NCI-H2081 (cell line): ENCODE results near the gene SLC25A2.
"Not testable (repeated sequence)": the region's sequence is repeated elsewhere in the genome, so short reads cannot be mapped to it uniquely, and the experiment has no call there.

Experiments used
- DNase-seq, 2 experiments: peaks; one replicate each; lab custom pipeline; 2025; lab: John Stamatoyannopoulos, UW

The SLC25A2 gene

GRCh38 chr5:141303756-141304155 lies at the start of gene SLC25A2:
Gene SLC25A2 (minus strand): TSS chr5:141304049. CDS start chr5:141303865, 184 bp downstream.
- DNase-seq, result no peak

DNA sequence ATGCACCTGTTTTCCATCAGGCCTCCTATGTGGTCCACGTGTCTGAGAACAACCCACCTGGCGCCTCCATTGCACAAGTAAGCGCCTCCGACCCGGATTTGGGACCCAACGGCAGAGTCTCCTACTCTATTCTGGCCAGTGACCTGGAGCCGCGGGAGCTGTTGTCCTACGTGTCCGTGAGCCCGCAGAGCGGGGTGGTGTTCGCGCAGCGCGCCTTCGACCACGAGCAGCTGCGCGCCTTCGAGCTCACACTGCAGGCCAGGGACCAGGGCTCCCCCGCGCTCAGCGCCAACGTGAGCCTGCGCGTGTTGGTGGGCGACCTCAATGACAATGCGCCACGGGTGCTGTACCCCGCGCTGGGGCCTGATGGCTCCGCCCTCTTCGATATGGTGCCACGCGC lies 47.7 kb upstream of the SLC25A2 start:
- no peak for DNase-seq

DNA sequence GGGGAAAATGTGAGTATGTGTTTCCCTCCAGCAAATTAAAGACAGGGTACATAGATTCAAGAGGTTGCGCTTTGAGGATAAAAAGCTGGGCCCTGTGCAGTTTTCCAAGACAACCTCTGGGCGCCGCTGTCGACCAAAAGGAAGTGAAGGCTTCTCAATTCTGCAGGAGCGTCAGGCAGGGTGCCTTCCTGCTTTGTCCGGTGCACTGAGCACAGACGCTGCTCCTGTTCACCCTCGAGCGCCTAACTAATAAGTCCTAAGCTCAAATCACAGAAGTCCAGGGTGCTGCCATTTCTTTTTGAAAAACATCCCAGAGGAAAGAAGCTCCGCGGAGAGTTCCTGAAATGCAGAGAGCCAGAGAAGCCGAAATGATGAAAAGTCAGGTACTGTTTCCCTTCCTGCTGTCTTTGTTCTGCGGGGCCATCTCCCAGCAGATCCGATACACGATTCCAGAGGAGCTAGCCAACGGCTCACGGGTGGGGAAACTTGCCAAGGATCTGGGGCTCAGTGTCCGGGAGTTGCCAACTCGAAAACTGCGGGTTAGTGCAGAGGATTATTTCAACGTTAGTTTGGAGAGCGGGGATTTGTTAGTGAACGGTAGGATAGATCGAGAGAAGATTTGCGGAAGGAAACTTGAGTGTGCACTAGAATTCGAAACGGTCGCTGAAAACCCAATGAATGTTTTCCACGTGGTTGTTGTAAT lies 46.2 kb upstream of the SLC25A2 start, which contains the start of gene PCDHGB1:
Gene PCDHGB1, plus strand, starts transcription at position 183 of the 703 bp plus-strand sequence. Its CDS starts 162 bp downstream, at position 345.
- peak; percentile 83 to 87 for DNase-seq

GRCh38 chr5:141346017-141346416 lies 42.2 kb upstream of the SLC25A2 start:
- DNase-seq, result not testable (repeated sequence)

GRCh38 chr5:141345327-141345726 lies 41.5 kb upstream of the SLC25A2 start:
- no peak for DNase-seq

DNA sequence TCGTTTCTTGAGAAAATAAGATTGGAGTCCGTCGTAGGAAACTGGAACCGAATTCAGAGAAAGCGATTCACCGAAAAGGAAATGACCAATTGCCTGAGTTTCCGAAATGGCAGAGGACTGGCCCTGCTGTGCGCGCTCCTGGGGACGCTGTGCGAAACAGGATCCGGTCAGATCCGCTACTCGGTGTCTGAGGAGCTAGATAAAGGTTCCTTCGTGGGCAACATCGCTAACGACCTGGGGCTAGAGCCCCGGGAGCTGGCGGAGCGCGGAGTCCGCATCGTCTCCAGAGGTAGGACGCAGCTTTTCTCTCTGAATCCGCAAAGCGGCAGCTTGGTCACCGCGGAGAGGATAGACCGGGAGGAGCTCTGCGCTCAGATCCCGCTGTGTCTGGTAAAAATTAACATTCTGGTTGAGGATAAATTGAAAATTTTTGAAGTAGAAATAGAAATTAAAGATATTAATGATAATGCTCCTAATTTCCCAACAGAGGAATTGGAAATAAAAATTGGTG lies 40.2 kb upstream of the SLC25A2 start:
- DNase-seq, result no peak

DNA sequence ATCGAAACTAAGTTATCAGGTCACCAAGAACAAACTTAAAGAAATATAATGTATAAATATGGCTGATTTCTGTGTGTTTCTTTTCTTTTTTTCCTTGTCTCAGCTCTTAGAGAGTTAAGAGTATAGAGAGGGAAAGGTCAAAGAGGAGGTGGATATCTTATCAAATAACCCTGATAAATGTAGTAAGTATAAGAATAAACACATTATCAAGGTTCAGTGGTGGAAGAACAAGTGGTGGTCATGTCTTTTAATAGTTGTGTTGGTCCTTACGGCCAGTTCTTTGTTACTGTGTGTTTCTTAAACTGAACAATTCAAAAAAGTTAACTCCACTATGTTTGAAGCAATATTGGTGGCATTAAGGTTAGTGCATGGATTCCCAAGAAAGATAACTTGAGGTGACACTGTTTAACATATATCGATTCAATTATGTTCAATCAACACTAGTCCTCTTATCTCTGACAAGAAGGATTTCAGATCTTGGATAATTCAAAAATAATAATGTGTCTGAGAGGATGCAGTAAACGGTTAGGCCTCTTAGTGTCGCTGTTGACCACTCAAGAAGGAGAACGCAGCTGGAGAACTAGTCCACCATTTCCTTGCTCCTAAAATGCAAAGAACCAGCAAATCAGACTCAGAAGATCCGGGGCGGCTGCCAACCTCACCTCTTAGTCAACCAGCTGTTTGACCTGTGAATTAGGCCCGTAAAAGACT lies 39.5 kb upstream of the SLC25A2 start, which contains the start of gene PCDHGA3:
Gene PCDHGA3, plus strand, starts transcription at position 588 of the 711 bp plus-strand sequence. CDS start 205 bp downstream, outside the sequence.
- no peak for DNase-seq

DNA sequence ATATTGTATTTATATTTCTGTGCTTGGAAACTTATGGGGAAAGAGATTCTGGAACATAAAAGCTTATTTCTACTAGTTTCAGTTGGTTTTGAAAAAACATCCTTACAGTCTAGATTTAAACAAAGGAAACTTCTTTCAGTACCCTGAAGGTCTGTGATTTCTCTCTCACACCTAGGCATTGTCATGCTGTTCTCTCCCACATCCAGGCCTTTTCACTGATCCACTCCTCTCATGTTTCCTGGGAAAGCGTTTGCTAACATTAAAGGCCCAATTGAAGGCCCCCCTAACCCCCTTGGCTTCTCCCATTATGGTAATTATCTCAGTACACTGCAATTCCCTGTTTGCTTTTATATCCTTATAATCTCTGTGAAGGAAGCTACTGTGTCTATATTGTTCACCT lies 38.9 kb upstream of the SLC25A2 start:
- DNase-seq, result no peak

DNA sequence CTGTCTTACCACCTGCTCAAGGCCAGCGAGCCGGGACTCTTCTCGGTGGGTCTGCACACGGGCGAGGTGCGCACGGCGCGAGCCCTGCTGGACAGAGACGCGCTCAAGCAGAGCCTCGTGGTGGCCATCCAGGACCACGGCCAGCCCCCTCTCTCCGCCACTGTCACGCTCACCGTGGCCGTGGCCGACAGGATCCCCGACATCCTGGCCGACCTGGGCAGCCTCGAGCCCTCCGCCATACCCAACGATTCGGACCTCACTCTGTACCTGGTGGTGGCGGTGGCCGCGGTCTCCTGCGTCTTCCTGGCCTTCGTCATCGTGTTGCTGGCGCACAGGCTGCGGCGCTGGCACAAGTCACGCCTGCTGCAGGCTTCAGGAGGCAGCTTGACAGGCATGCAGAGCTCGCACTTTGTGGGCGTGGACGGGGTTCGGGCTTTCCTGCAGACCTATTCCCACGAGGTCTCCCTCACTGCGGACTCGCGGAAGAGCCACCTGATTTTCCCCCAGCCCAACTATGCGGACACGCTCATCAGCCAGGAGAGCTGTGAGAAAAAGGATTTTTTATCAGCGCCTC lies 37.0 kb upstream of the SLC25A2 start:
- DNase-seq, result not testable (repeated sequence)

- no peak for DNase-seq
Measured at GRCh38 chr5:141338538-141339306, 34.9 kb upstream of the SLC25A2 start, which contains the start of gene PCDHGA2. Gene PCDHGA2 (plus strand): TSS chr5:141338760.

DNA sequence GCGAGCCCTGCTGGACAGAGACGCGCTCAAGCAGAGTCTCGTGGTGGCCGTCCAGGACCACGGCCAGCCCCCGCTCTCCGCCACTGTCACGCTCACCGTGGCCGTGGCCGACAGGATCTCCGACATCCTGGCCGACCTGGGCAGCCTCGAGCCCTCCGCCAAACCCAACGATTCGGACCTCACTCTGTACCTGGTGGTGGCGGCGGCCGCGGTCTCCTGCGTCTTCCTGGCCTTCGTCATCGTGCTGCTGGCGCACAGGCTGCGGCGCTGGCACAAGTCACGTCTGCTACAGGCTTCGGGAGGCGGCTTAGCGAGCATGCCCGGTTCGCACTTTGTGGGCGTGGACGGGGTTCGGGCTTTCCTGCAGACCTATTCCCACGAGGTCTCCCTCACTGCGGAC lies 28.7 kb upstream of the SLC25A2 start:
- not testable (repeated sequence) for DNase-seq

DNA sequence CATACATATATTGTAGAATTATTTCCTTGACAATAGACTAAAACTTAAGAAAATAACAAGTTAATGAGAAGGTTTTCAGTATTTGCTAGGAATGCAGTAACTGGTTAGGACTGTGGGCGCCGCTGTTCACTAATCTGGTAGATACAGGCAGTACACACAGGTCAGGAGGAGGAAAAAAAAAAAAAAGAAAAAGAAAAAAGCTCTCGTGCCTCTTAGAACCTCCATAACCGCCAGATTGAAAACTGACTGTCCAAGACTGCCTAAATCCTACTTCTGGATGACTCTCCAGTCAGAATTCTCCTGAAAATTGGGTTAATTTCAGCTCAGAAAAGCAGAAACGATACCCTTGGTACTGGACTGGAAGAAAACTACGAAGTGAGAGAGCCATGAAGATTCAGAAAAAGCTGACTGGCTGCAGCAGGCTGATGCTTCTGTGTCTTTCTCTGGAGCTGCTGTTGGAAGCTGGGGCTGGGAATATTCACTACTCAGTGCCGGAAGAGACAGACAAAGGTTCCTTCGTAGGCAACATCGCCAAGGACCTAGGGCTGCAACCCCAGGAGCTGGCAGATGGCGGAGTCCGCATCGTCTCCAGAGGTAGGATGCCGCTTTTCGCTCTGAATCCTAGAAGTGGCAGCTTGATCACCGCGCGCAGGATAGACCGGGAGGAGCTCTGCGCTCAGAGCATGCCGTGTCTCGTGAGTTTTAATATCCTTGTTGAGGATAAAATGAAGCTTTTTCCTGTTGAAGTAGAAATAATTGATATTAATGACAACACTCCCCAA lies 26.6 kb upstream of the SLC25A2 start, which contains the start of gene PCDHGA1:
Gene PCDHGA1, plus strand, starts transcription at position 216 of the 782 bp plus-strand sequence.
- no peak for DNase-seq

DNA sequence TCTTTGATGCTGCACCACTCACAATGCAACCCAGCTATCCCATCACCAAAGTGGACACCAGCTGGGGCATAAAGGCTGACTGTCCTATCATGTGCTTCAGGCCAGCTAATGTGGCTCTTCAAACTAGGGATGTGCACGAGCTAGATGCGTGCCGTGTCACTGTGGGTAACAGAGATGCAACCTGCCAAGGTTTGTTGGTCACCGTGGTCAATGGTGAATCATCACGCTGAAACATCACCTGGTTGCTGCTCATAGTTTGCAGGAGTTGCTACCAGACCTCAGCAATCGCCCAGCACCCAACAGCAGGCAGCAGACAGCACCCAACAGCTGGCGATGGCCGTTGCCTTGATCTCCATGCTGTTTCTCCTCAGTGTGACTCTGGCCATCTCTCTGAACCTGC lies 24.4 kb upstream of the SLC25A2 start:
- DNase-seq, result no peak

GRCh38 chr5:141326088-141326854 lies 22.4 kb upstream of the SLC25A2 start:
- DNase-seq, result peak; percentile 75 to 82

DNA sequence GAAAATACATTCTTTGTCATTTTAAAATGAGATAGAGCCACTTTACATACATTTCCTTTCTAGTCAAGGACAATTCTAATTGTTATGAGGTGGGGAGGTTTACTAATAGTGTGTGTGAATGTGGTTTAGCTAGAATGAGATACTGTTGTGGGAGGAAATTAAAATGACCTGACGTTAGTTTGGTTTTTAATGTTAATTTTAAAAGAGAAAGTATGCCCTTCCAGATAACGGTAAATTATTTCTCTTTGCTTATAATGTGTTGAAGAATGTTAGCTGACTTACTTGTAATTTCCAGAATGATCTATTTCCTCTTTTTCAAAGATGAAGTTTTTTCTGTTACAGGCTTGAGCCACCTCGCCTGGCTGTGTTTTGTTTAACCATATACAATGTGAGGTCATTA lies 18.4 kb upstream of the SLC25A2 start:
- DNase-seq, result no peak

DNA sequence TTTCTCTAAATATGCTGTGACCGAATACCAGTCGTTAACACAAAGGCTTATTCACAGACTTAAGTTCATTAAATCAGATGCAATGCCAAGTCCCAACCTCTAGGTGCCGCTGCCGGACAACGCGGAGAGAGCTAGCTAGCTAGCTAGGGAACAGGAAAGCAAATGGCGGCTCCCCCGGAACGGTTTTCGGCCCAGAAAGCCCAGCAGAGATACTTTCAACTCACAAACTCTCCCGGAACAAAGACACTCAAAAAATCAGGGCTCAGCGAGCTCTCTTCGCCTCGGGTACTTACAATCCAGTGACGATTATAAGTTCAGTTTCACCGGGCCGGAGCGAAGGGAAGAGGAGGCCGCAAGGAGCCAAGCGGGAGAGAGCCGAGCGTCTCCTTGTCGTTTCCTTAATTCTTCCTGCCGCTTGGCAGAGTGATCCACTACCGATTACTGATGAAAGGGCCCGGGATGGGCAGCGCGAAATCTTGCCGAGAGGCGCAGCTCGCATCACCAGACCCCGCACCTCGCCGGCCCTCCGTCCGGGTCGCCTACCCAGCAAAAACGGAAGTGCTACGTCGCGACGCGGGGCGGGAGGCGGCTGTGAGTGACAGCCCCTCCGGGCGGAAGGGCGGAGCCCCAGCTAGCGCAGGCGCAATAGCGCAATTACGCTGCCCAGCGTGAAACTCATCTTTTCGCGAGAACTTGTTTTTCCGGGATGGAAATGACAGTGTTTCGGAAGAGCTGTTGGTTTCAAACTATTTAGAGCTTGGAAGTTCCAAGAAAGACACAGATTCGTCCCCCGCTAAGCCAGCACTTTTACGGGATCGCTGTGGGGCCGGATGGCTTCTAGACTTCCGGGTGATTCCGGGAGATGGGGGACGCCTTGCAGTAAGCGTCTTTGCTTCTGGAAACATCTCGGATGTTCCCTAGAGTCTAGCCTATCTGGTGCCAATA lies 16.6 kb upstream of the SLC25A2 start, which contains the start of gene TAF7:
Gene TAF7, minus strand, starts transcription at position 560 of the 945 bp plus-strand sequence. CDS start 740 bp downstream, outside the sequence.
- peak; percentile 85 to 86 for DNase-seq

DNA sequence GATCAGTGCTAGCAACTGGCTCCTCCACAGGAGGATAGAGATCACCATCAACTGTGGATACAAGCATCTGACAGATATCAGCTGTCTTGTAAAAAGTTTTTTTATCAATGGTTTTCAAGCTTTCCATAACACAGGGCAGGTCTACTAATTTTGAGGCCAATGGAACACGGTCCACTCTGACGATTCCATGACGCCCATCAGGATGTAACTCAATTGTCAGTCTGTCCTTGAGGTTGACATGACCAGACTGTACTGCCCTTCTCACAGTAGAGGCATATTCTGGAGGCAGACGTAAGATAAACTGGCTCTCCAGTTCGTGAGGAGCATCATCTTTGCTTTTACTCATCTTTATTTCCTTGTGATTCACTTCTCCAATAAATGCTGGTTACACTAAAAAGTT lies 15.8 kb upstream of the SLC25A2 start:
- no peak for DNase-seq

DNA sequence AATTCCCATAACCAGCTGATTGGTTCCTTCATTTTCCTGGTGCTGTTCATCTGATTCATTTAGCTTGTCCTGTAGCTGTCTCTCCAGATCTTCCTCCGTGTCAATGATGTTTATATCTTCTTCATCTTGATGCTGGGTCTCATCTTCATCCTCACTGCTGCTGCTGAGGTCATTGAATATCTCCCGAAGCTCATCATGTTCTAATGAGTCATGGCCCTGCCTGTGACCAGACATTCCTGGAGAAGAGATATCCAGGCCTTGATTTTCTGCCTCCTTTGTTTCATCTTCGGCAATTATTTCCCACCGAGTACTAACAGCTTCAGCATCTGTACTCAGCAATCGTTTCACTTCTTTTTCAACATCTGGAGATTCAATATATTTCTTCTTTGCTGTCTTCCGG lies 15.4 kb upstream of the SLC25A2 start:
- DNase-seq, result no peak

DNA sequence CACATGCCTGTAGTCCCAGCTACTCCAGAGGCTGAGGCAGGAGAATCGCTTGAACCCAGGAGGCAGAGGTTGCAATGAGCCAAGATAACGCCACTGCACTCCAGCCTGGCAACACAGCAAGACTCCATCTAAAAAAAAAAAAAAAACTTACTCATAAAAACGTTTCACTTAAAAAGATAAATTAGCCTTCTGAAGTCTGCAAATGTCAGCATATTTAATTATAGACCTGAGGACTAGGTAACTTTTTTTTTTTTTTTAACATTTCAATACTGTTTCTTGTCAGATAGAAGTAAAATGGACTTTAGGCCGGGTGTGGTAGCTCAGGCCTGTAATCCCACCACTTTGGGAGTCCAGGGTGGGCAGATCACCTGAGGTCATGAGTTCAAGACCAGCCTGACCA lies 13.1 kb upstream of the SLC25A2 start:
- DNase-seq, result not testable (repeated sequence)
